IPS DF 6.9 (cell line): Measurements from ENCODE around the gene SNX19.
"Not testable (repeated sequence)": the region's sequence is repeated elsewhere in the genome, so short reads cannot be mapped to it uniquely, and the experiment has no call there.

Experiments used
- DNase-seq: peaks from one replicate; pipeline ENCODE4 v3.0.0-alpha.2; 2013; ENCODE audit warnings: low read depth, low spot score
- H3K27ac ChIP-seq: one replicate; pipeline ENCODE4 v1.5.1; 2013; ENCODE audit warnings: low read length, control low read depth
- H3K27me3 ChIP-seq: 2 replicates; pipeline ENCODE4 v1.6.1; 2013; ENCODE audit warnings: mild to moderate bottlenecking, low read length; ENCODE audit not compliant: control insufficient read depth, insufficient read depth
- H3K36me3 ChIP-seq: 2 replicates; pipeline ENCODE4 v1.6.1; 2013; ENCODE audit warnings: low read length; ENCODE audit not compliant: control insufficient read depth, insufficient read depth
- H3K4me1 ChIP-seq: 2 replicates; pipeline ENCODE4 v1.6.1; 2013; ENCODE audit warnings: low read length; ENCODE audit not compliant: control insufficient read depth, insufficient read depth
- H3K4me3 ChIP-seq: 2 replicates; pipeline ENCODE4 v1.5.1; 2013; ENCODE audit warnings: mild to moderate bottlenecking, low read length
- H3K9me3 ChIP-seq: 2 replicates; pipeline ENCODE4 v1.6.1; 2013; ENCODE audit warnings: low read length, inconsistent platforms; ENCODE audit not compliant: control insufficient read depth, insufficient read depth
- WGBS: extraction: QIAGEN DNeasy Blood & Tissue Kit; methylation state at CpG from one replicate; pipeline ENCODE4 v1.1.7; 2013; ENCODE audit warnings: mixed read lengths, missing lambda C conversion rate; ENCODE audit not compliant: insufficient read length, insufficient coverage; 5-methylcytosine and 5-hydroxymethylcytosine counted together

The SNX19 gene

DNA sequence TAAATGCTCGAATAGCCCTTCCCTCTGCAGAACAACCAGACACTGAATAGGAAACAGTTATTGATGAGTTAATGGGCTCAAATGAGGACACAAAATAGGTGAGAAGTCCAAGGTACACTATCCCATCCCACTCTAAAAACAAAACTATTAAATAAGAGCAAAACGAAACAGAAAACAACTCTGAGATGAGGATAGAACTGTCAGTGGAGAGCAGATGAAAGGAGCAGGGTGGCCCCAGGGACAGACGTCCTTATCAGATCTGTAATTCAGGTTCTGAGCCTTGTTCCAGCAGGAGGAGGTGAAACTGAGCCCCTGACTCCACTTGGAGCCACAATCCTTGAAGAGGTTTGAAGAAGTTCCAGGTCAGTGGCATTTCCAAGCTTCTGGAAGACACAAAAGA lies 8.5 kb upstream of the SNX19 start:
- WGBS: no CpG with 5 or more reads among the region's 3 CpGs
- DNase-seq: no peak
- H3K36me3 ChIP-seq: no peaks in the 10 kb centered on the region
- H3K27ac ChIP-seq: no peak overlapping the region
- H3K27me3 ChIP-seq: 0 out of 2 replicates have a peak, but pooled peaks cover 1% of the 10 kb centered on the region
- H3K4me3 ChIP-seq: no peak overlapping the region
- H3K9me3 ChIP-seq: no peaks in the 10 kb centered on the region
- peaks cover 2% of the 10 kb centered on the region; the same call in 1 of the 2 replicates for H3K4me1 ChIP-seq

DNA sequence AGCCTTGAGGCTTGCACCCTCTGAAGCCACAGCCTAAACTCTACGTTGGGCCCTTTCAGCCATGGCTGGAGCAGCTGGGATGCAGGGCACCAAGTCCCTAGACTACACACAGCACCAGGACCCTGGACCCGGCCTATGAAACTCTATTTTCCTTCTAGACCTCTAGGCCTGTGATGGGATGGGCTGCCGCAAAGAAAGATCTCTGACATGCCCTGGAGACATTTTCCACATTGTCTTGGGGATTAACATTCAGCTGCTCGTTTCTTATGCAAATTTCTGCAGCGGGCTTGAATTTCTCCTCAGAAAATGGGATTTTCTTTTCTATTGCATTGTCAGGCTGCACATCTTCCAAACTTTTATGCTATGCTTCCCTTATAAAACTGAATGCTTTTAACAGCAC lies 4.3 kb upstream of the SNX19 start:
- H3K27me3 ChIP-seq, H3K27ac ChIP-seq, DNase-seq, H3K36me3 ChIP-seq, H3K4me1 ChIP-seq, H3K9me3 ChIP-seq, H3K4me3 ChIP-seq: not testable (repeated sequence)
- WGBS: no CpG with 5 or more reads among the region's 5 CpGs

DNA sequence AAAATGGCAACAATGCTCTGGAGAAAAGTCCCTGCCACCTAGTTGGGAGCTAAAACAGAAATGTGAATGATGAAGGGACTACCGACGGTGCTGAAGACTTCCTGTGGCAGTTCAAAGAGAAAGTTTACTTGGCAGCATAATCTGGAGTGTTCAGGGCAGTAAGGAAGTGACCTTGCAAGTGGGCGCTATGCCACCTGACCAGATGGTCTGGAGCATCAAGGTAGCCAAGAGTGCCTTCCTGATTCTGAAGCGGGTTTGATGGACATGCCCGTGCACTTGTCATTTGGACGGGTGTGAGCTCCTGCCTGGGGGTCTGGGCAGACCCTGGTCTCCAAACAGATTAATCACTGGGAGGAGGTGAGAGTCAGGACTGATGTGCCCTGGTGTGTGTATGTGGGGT lies 1.8 kb upstream of the SNX19 start:
- Histone ChIP-seq H3K27me3 (no peaks in the 10 kb centered on the region; the same call in 1 of the 2 replicates), H3K4me1 (peaks cover 6% of the 10 kb centered on the region), H3K9me3 (no peaks in the 10 kb centered on the region), H3K27ac (no peak overlapping the region), H3K4me3 (no peak overlapping the region), H3K36me3 (no peaks in the 10 kb centered on the region)
- no CpG with 5 or more reads among the region's 6 CpGs for WGBS
- no peak for DNase-seq

DNA sequence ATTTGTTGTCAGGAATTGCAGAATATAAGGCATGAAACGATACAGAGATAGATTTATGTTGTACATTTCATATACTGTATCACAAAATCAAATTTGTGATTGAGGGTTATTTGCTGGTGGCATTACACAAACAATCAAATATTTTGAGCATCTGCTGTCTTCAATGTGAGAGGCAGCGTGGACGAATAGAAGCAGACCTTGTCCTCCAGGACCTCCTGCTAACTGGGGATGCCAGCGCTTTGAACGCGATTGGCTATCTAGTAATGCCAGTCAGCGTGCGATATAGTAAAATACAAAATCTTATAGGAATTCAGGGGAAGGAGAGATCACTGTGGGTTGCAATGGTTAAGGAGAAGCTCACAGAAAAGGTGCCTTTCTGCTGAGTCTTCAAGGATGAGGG lies 631 bp upstream of the SNX19 start:
- H3K9me3 ChIP-seq: no peaks in the 10 kb centered on the region
- peaks cover 6% of the 10 kb centered on the region for H3K4me1 ChIP-seq
- no peaks in the 10 kb centered on the region for H3K36me3 ChIP-seq
- no CpG with 5 or more reads among the region's 8 CpGs for WGBS
- no peaks in the 10 kb centered on the region; the same call in 1 of the 2 replicates for H3K27me3 ChIP-seq
- DNase-seq: no peak
- H3K27ac ChIP-seq: no peak overlapping the region
- H3K4me3 ChIP-seq: peak overlapping the region; percentile 89; the same call in 1 of the 2 replicates

DNA sequence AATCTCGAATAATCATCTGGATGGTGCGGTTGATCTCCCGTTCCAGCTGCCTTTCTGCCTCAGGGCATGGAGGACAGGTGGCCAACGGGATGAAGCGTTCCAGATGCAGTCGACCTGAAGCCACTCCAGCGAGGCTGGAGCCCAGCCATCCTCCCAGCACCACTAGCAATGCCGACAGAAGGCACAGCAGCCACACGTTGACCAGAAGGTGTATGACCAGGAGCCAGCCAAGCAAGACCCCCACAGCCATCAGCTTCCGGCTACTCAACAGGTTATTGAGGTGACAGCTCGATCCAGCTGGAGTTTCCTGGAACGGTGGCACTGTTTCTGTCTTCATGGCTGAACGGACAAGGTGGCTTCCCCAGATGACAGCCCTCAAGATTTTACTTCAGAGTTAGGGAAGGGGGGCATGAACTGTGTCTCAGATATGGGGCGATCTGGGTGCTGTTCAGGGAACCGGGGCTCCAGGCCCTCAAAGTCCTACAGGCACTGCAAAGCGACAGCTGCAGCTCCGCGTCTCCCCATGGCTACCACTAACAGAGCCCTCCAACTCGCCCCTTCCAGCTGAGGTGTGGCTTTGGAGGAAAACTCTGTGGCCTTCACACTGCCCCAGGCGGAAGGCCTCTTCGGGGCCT lies 559 bp downstream of the SNX19 start:
- Histone ChIP-seq H3K9me3 (no peaks in the 10 kb centered on the region), H3K4me1 (peaks cover 6% of the 10 kb centered on the region), H3K27me3 (no peaks in the 10 kb centered on the region; the same call in 1 of the 2 replicates), H3K4me3 (peak overlapping the region; percentile 89), H3K27ac (no peak overlapping the region), H3K36me3 (no peaks in the 10 kb centered on the region)
- DNase-seq: no peak
- no CpG with 5 or more reads among the region's 21 CpGs for WGBS

DNA sequence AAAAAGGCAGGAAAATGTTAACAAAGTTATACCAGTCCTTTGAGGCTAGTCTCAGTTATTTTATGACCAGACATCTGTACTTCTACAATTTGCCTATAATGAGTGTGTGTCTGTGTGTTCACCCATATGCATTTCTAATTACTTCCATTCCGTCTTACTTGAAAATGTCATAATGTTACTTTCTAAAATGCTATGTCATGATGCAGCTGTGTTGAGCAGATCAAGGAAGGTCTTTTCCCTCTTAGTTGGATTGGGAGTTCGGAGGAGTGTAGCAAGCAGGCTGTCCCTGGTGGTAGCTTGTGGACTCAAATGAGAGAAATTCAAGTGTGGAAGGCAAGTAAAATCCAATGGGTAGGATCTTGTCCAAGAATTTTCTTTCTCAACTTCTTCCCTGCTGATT lies 3.0 kb downstream of the SNX19 start:
- no peaks in the 10 kb centered on the region; the same call in 1 of the 2 replicates for H3K27me3 ChIP-seq
- H3K4me3 ChIP-seq: no peak overlapping the region
- no peaks in the 10 kb centered on the region; the same call in 1 of the 2 replicates for H3K36me3 ChIP-seq
- no peak overlapping the region for H3K27ac ChIP-seq
- WGBS: no CpG with 5 or more reads among the region's 2 CpGs
- no peak for DNase-seq
- peaks cover 4% of the 10 kb centered on the region; the same call in 1 of the 2 replicates for H3K4me1 ChIP-seq
- no peaks in the 10 kb centered on the region for H3K9me3 ChIP-seq

DNA sequence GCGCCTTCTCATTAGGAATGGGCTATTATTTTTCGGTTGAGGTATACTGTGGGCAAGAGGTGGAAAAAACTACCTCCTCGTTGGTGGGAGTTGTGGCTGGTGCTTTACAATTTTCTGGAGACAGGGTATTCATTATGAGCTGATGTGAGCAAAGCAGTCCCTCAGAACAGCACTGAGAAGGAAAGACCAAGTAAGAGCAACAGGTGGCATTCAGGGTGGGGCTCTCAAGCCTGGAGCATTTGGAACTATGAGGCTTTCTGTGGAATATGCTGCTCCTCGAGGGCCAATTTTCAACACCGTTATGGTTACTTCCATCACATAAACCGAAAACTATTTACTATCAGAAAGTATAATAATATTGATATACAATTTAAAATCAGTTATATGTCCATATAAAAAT lies 3.7 kb downstream of the SNX19 start:
- no peak overlapping the region for H3K4me3 ChIP-seq
- H3K27me3 ChIP-seq: no peaks in the 10 kb centered on the region; the same call in 1 of the 2 replicates
- peaks cover 5% of the 10 kb centered on the region; the same call in 1 of the 2 replicates for H3K36me3 ChIP-seq
- WGBS: no CpG with 5 or more reads among the region's 6 CpGs
- no peak for DNase-seq
- H3K27ac ChIP-seq: no peak overlapping the region
- no peaks in the 10 kb centered on the region for H3K9me3 ChIP-seq
- peaks cover 4% of the 10 kb centered on the region; the same call in 1 of the 2 replicates for H3K4me1 ChIP-seq

DNA sequence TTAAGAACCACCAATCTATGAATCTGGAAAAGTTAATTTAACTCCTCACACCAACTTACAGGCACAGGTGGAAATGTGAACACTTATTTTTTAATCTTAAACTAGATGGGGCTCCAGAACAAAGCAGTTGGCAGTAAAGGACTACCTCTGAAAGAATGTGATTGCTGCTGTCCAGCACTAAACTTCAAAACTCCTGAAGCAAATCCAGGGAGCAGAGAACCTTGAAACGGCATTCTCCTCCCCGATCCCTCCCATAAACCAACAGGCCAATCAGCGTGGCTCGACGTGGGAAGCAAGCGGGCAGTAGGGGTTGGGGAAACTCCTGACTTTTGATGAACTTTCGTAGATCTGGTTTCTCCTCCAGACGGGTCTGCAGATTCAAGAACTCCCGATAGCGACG lies 5.0 kb downstream of the SNX19 start:
- WGBS: no CpG with 5 or more reads among the region's 11 CpGs
- peaks cover 6% of the 10 kb centered on the region; the same call in 1 of the 2 replicates for H3K36me3 ChIP-seq

DNA sequence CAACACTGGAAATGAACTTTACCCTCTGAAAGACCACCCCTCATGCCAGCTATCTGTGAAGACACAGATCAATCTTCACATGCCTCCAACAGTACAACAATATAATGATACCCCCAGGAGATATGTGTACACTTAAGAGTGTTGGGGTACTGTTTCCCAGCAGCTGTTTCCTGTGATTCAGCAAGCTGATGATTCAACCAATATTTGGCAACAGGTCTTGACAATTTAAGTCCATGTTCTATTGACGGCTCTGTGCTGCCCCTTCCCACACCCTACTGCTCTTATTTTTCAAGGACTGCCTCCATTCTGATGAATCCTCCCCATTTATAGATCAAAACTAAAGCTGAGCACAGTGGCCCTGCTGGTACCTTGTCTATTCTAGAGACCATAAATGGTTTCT lies 6.6 kb downstream of the SNX19 start:
- no peaks in the 10 kb centered on the region for H3K4me1 ChIP-seq
- H3K36me3 ChIP-seq: peaks cover 11% of the 10 kb centered on the region
- H3K9me3 ChIP-seq: no peaks in the 10 kb centered on the region
- no peak overlapping the region for H3K4me3 ChIP-seq
- no peak for DNase-seq
- no CpG with 5 or more reads among the region's 1 CpG for WGBS
- no peaks in the 10 kb centered on the region for H3K27me3 ChIP-seq
- H3K27ac ChIP-seq: no peak overlapping the region

More for the DNA sequence above, 5.0 kb downstream of the SNX19 start:
- H3K27ac ChIP-seq: no peak overlapping the region
- no peaks in the 10 kb centered on the region for H3K27me3 ChIP-seq
- no peak for DNase-seq
- H3K9me3 ChIP-seq: no peaks in the 10 kb centered on the region
- peaks cover 4% of the 10 kb centered on the region; the same call in 1 of the 2 replicates for H3K4me1 ChIP-seq
- no peak overlapping the region for H3K4me3 ChIP-seq

DNA sequence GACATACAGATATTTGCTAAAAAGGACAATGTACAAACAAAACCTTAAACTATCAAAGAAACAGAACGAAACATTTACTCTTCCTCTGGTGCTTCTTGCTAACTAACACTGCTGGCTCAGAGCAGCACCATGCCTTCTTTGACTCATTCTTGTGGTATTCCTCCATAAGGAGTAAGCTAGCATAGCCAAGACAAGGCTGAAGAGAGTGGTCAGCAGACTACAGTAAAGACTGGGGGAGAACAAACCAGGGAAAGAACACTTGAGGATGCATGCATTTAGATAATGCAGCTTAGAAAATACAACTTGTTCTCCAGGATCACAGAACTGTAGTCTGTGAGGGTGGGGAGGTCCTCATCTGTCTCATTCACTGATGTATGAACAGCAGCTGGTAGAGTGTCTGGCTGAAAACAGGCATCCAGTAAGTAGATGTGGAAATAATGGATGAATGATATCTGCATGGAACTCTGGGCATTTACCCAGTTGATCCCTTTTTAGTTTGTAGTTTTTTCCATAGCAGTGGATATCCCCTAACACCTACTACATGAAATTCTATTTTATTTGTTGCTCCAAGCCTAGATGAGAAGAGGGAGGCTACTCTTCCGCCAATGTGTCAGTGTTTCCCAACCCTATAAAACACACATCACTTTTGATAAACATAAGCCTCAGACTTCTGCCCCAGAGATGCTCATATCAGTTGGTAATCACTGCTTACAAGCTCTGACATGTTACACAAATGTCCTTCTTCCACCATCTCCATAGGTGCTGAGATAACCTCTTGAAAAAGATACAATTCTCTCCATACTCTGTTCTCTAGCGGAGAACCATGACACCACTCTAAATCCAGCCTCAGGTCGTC lies 7.3 kb downstream of the SNX19 start:
- no CpG with 5 or more reads among the region's 4 CpGs for WGBS
- Histone ChIP-seq H3K9me3 (no peaks in the 10 kb centered on the region), H3K4me1 (no peaks in the 10 kb centered on the region), H3K27ac (no peak overlapping the region), H3K27me3 (no peaks in the 10 kb centered on the region), H3K4me3 (no peak overlapping the region), H3K36me3 (peaks cover 11% of the 10 kb centered on the region)
- no peak for DNase-seq
